ENCODE results near the gene MYBPC2. TPM values are rescaled to one million over a fixed set of nuclear protein-coding genes. Genes with fewer than 3 reads are reported as not detected.

Gene MYBPC2
- total RNA-seq, 1 donor from 2014 or later: not detected

GRCh38 chr19:50450369-50451222, 17.9 kb downstream of the MYBPC2 start:
- no peak overlapping the region for H3K27ac Mint-ChIP-seq (ENCODE audit: unreplicated experiment)
- H3K36me3 ChIP-seq (ENCODE audit: insufficient read depth, low read length): no peaks in the 10 kb centered on the region

GRCh38 chr19:50451223-50451534, 18.5 kb downstream of the MYBPC2 start:
- DNase-seq (ENCODE audit: low read depth): no peak
- peaks cover 11% of the 10 kb centered on the region for H3K9me3 Mint-ChIP-seq (ENCODE audit: unreplicated experiment)
- no peaks in the 10 kb centered on the region for H3K27me3 Mint-ChIP-seq (ENCODE audit: low read depth, unreplicated experiment)
- no peaks in the 10 kb centered on the region for H3K27me3 ChIP-seq (ENCODE audit: insufficient read depth, low read length)
- no peak overlapping the region for H2AFZ ChIP-seq (ENCODE audit: low read depth, low read length)
- FAIRE-seq: no peak
- no peaks in the 10 kb centered on the region for H3K36me3 ChIP-seq (ENCODE audit: insufficient read depth, low read length)
- H3K79me2 ChIP-seq (ENCODE audit: insufficient read depth, low read length): no peaks in the 10 kb centered on the region
- no peaks in the 10 kb centered on the region for H3K36me3 Mint-ChIP-seq (ENCODE audit: low read depth, unreplicated experiment)
- TF ChIP-seq, protein P1, sequence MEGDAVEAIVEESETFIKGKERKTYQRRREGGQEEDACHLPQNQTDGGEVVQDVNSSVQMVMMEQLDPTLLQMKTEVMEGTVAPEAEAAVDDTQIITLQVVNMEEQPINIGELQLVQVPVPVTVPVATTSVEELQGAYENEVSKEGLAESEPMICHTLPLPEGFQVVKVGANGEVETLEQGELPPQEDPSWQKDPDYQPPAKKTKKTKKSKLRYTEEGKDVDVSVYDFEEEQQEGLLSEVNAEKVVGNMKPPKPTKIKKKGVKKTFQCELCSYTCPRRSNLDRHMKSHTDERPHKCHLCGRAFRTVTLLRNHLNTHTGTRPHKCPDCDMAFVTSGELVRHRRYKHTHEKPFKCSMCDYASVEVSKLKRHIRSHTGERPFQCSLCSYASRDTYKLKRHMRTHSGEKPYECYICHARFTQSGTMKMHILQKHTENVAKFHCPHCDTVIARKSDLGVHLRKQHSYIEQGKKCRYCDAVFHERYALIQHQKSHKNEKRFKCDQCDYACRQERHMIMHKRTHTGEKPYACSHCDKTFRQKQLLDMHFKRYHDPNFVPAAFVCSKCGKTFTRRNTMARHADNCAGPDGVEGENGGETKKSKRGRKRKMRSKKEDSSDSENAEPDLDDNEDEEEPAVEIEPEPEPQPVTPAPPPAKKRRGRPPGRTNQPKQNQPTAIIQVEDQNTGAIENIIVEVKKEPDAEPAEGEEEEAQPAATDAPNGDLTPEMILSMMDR (IDR thresholded peaks at IDR 0.05; ENCODE audit: insufficient read depth, low read depth, low read length): no peak
- no peak for TF ChIP-seq EZH2 (IDR thresholded peaks at IDR 0.05; ENCODE audit: insufficient read depth, low read length)
- no peak overlapping the region for H3K9ac ChIP-seq (ENCODE audit: low read length)
- no peak overlapping the region for H3K4me3 ChIP-seq (ENCODE audit: insufficient read depth, low read depth, low read length)
- no peak overlapping the region for H3K4me2 ChIP-seq (ENCODE audit: low read length)
- no peaks in the 10 kb centered on the region for H3K4me1 Mint-ChIP-seq (ENCODE audit: low read depth, unreplicated experiment)
- no peak overlapping the region for H3K4me3 Mint-ChIP-seq (ENCODE audit: unreplicated experiment)
- no peaks in the 10 kb centered on the region for H3K9me3 ChIP-seq (ENCODE audit: insufficient read depth, low read depth, low read length)
- no peaks in the 10 kb centered on the region for H3K4me1 ChIP-seq (ENCODE audit: insufficient read depth, low read length)
- no peaks in the 10 kb centered on the region for H4K20me1 ChIP-seq (ENCODE audit: insufficient read depth, low read length)
- no peak overlapping the region for H3K27ac Mint-ChIP-seq (ENCODE audit: unreplicated experiment)
- no peak overlapping the region for H3K27ac ChIP-seq (ENCODE audit: low read depth, low read length)

More at GRCh38 chr19:50450369-50451222, 17.9 kb downstream of the MYBPC2 start:
- H2AFZ ChIP-seq (ENCODE audit: low read depth, low read length): no peak overlapping the region
- no peaks in the 10 kb centered on the region for H4K20me1 ChIP-seq (ENCODE audit: insufficient read depth, low read length)
- H3K4me1 Mint-ChIP-seq (ENCODE audit: low read depth, unreplicated experiment): no peaks in the 10 kb centered on the region
- peaks cover 11% of the 10 kb centered on the region for H3K9me3 Mint-ChIP-seq (ENCODE audit: unreplicated experiment)
- no peak overlapping the region for H3K4me3 ChIP-seq (ENCODE audit: insufficient read depth, low read depth, low read length)
- H3K79me2 ChIP-seq (ENCODE audit: insufficient read depth, low read length): no peaks in the 10 kb centered on the region
- H3K27me3 ChIP-seq (ENCODE audit: insufficient read depth, low read length): no peaks in the 10 kb centered on the region
- H3K4me3 Mint-ChIP-seq (ENCODE audit: unreplicated experiment): no peak overlapping the region
- no peak for TF ChIP-seq EZH2 (IDR thresholded peaks at IDR 0.05; ENCODE audit: insufficient read depth, low read length)
- TF ChIP-seq, protein P1 (IDR thresholded peaks at IDR 0.05; ENCODE audit: insufficient read depth, low read depth, low read length): no peak
- no peaks in the 10 kb centered on the region for H3K36me3 Mint-ChIP-seq (ENCODE audit: low read depth, unreplicated experiment)
- no peaks in the 10 kb centered on the region for H3K4me1 ChIP-seq (ENCODE audit: insufficient read depth, low read length)
- no peak overlapping the region for H3K9ac ChIP-seq (ENCODE audit: low read length)
- no peak overlapping the region for H3K4me2 ChIP-seq (ENCODE audit: low read length)
- FAIRE-seq (no peak), DNase-seq (ENCODE audit: low read depth) (no peak)
- H3K9me3 ChIP-seq (ENCODE audit: insufficient read depth, low read depth, low read length): no peaks in the 10 kb centered on the region
- H3K27ac ChIP-seq (ENCODE audit: low read depth, low read length): no peak overlapping the region
- H3K27me3 Mint-ChIP-seq (ENCODE audit: low read depth, unreplicated experiment): no peaks in the 10 kb centered on the region

DNA sequence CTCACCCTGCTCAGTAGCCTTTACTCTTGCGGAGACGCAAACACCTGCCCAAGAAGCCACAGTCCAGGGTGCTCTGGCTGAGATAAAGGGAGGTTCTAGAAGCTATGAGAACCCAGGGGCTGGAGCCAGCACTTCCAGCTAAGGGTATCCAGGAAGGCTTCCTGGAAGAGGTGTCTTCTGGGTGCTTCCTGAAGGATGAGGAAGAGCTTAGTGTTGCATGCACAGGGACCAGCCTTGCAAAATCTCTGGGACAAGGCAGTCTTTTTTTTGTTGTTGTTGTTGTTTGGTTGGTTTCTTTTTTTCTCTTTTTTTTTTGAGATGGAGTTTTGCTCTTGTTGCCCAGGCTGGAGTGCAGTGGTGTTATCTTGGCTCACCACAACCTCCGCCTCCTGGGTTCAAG, 20.6 kb downstream of the MYBPC2 start:
- Histone ChIP-seq H3K36me3 (ENCODE audit: insufficient read depth, low read length) (no peaks in the 10 kb centered on the region), H3K9ac (ENCODE audit: low read length) (no peak overlapping the region), H3K4me2 (ENCODE audit: low read length) (no peak overlapping the region), H3K9me3 (ENCODE audit: insufficient read depth, low read depth, low read length) (no peaks in the 10 kb centered on the region), H2AFZ (ENCODE audit: low read depth, low read length) (no peak overlapping the region), H3K4me3 (ENCODE audit: insufficient read depth, low read depth, low read length) (no peak overlapping the region), H3K27me3 (ENCODE audit: insufficient read depth, low read length) (no peaks in the 10 kb centered on the region), H4K20me1 (ENCODE audit: insufficient read depth, low read length) (no peaks in the 10 kb centered on the region), H3K27ac (ENCODE audit: low read depth, low read length) (no peak overlapping the region), H3K4me1 (ENCODE audit: insufficient read depth, low read length) (no peaks in the 10 kb centered on the region), H3K79me2 (ENCODE audit: insufficient read depth, low read length) (no peaks in the 10 kb centered on the region)
- no peak for DNase-seq (ENCODE audit: low read depth)
- no peak for FAIRE-seq
- H3K27ac Mint-ChIP-seq (ENCODE audit: unreplicated experiment): no peak overlapping the region
- H3K27me3 Mint-ChIP-seq (ENCODE audit: low read depth, unreplicated experiment): no peaks in the 10 kb centered on the region
- H3K4me1 Mint-ChIP-seq (ENCODE audit: low read depth, unreplicated experiment): no peaks in the 10 kb centered on the region
- H3K4me3 Mint-ChIP-seq (ENCODE audit: unreplicated experiment): no peak overlapping the region
- no peak for TF ChIP-seq EZH2 (IDR thresholded peaks at IDR 0.05; ENCODE audit: insufficient read depth, low read length)
- TF ChIP-seq, protein P1 (IDR thresholded peaks at IDR 0.05; ENCODE audit: insufficient read depth, low read depth, low read length): no peak
- peaks cover 13% of the 10 kb centered on the region for H3K9me3 Mint-ChIP-seq (ENCODE audit: unreplicated experiment)
- H3K36me3 Mint-ChIP-seq (ENCODE audit: low read depth, unreplicated experiment): no peaks in the 10 kb centered on the region
